Endodermal cell (in vitro differentiated cells): ENCODE measurements around the gene NETO1. TPM values are rescaled to one million over a fixed set of nuclear protein-coding genes. Genes with fewer than 3 reads are reported as not detected.

Experiments
- DNase-seq: peaks from one replicate; pipeline ENCODE4 v3.0.0-alpha.2; 2017
- H3K27ac ChIP-seq: 2 replicates; pipeline ENCODE4 v1.5.1; 2013; ENCODE audit warnings: mild to moderate bottlenecking, low read depth, low read length, moderate library complexity
- H3K27me3 ChIP-seq: 2 replicates; pipeline ENCODE4 v1.6.1; 2013; ENCODE audit warnings: mild to moderate bottlenecking, low read length, moderate library complexity; ENCODE audit not compliant: insufficient read depth, control insufficient read depth, poor library complexity, severe bottlenecking
- H3K36me3 ChIP-seq: 2 replicates; pipeline ENCODE4 v1.7.0; 2013; ENCODE audit warnings: mild to moderate bottlenecking, low read length, moderate library complexity; ENCODE audit not compliant: control insufficient read depth, insufficient read depth
- H3K4me1 ChIP-seq: one replicate; pipeline ENCODE4 v1.7.0; 2013; ENCODE audit warnings: low read length; ENCODE audit not compliant: control insufficient read depth, insufficient read depth
- H3K4me3 ChIP-seq: 2 replicates; pipeline ENCODE4 v1.5.1; 2013; ENCODE audit warnings: mild to moderate bottlenecking, low read length, moderate library complexity
- H3K9ac ChIP-seq: 2 replicates; pipeline ENCODE4 v1.6.1; 2013; ENCODE audit warnings: mild to moderate bottlenecking, low read length, moderate library complexity; ENCODE audit not compliant: poor library complexity, severe bottlenecking; ENCODE audit errors: extremely low read depth
- H3K9me3 ChIP-seq: 2 replicates; pipeline ENCODE4 v1.6.1; 2013; ENCODE audit warnings: mild to moderate bottlenecking, low read length, moderate library complexity; ENCODE audit not compliant: control insufficient read depth
- H3K27ac Mint-ChIP-seq: 2 replicates; pipeline ENCODE4 v1.8.0; 2020; ENCODE audit warnings: mixed read lengths
- H3K27me3 Mint-ChIP-seq: 2 replicates; pipeline ENCODE4 v1.8.0; 2021; ENCODE audit warnings: mild to moderate bottlenecking, mixed read lengths; ENCODE audit not compliant: insufficient read depth
- H3K36me3 Mint-ChIP-seq: 2 replicates; pipeline ENCODE4 v1.8.0; 2020; ENCODE audit warnings: low read depth, mixed read lengths
- H3K4me1 Mint-ChIP-seq: 2 replicates; pipeline ENCODE4 v1.8.0; 2020; ENCODE audit warnings: mixed read lengths
- H3K4me3 Mint-ChIP-seq: 2 replicates; pipeline ENCODE4 v1.8.0; 2020; ENCODE audit warnings: mild to moderate bottlenecking, moderate library complexity, mixed read lengths
- H3K9me3 Mint-ChIP-seq: 2 replicates; pipeline ENCODE4 v1.8.0; 2020; ENCODE audit warnings: mild to moderate bottlenecking, mixed read lengths
- CTCF ChIP-seq: fragments of 200-600 bp; sonication (generic); conservative IDR thresholded peaks from 2 replicates; pipeline ENCODE4 v1.5.0; 2021; ENCODE audit warnings: antibody characterized with exemption, mild to moderate bottlenecking
- whole genome bisulfite sequencing, 2 experiments: methylation state at CpG; one replicate each; pipeline versions ENCODE4 v1.1.5 to v1.1.7; 2013; ENCODE audit warnings: missing lambda C conversion rate in 2 of 2, mixed read lengths in 1 of 2; ENCODE audit not compliant: insufficient coverage in 1 of 2, insufficient read length in 1 of 2; 5-methylcytosine and 5-hydroxymethylcytosine counted together
- total RNA-seq, 2 donors: library from RNA; stranded (reverse); fragmentation: NEBNext Ultra II Directional in 1 of 2; extraction: Animal tissue kit (Norgen Biotek cat#: 25700) in 1 of 2; gene quantifications; 2 replicates in 1 of 2; 3 replicates in 1 of 2; pipeline ENCODE4 v1.2.1, GENCODE V29; 2021

Gene NETO1
- total RNA-seq, 2 donors from 2014 or later, result 4.2 to 6.5 TPM

GRCh38 chr18:72830109-72830508 is 37.7 kb downstream of the NETO1 start:
- no peaks in the 10 kb centered on the region for H3K4me1 Mint-ChIP-seq
- peak; percentile 91 for DNase-seq
- H3K27ac Mint-ChIP-seq, result no peak overlapping the region
- no peaks in the 10 kb centered on the region for H3K27me3 Mint-ChIP-seq
- Histone ChIP-seq H3K27ac (no peak overlapping the region), H3K4me3 (no peak overlapping the region), H3K4me1 (no peaks in the 10 kb centered on the region), H3K36me3 (no peaks in the 10 kb centered on the region), H3K27me3 (no peaks in the 10 kb centered on the region), H3K9ac (no peak overlapping the region), H3K9me3 (no peaks in the 10 kb centered on the region)
- no peaks in the 10 kb centered on the region for H3K36me3 Mint-ChIP-seq
- WGBS, 2 experiments, result 69 to 70% methylated on average over 7 to 10 of the region's 10 CpGs
- no peaks in the 10 kb centered on the region for H3K9me3 Mint-ChIP-seq
- H3K4me3 Mint-ChIP-seq, result no peak overlapping the region
- TF ChIP-seq CTCF, result no peak

GRCh38 chr18:72828601-72829000 is 39.2 kb downstream of the NETO1 start:
- Histone ChIP-seq H3K36me3 (no peaks in the 10 kb centered on the region), H3K4me1 (no peaks in the 10 kb centered on the region), H3K4me3 (no peak overlapping the region), H3K9ac (no peak overlapping the region), H3K9me3 (no peaks in the 10 kb centered on the region), H3K27ac (no peak overlapping the region), H3K27me3 (no peaks in the 10 kb centered on the region)
- Mint-ChIP-seq H3K27me3 (no peaks in the 10 kb centered on the region), H3K27ac (no peak overlapping the region), H3K9me3 (no peaks in the 10 kb centered on the region), H3K4me3 (no peak overlapping the region), H3K36me3 (no peaks in the 10 kb centered on the region), H3K4me1 (no peaks in the 10 kb centered on the region)
- DNase-seq, result no peak
- TF ChIP-seq CTCF, result no peak
- WGBS, 2 experiments, result 79 to 96% methylated on average over 2 of the region's 2 CpGs

GRCh38 chr18:72826736-72827135 is 41.1 kb downstream of the NETO1 start:
- peak; percentile 54 for TF ChIP-seq CTCF
- H3K4me3 Mint-ChIP-seq, result no peak overlapping the region
- WGBS, 2 experiments, result 85 to 92% methylated on average over 5 to 8 of the region's 9 CpGs

More at GRCh38 chr18:72826736-72827135, 41.1 kb downstream of the NETO1 start:
- Mint-ChIP-seq H3K4me1 (peaks cover 4% of the 10 kb centered on the region), H3K27ac (no peak overlapping the region), H3K36me3 (no peaks in the 10 kb centered on the region), H3K9me3 (no peaks in the 10 kb centered on the region), H3K27me3 (no peaks in the 10 kb centered on the region)
- Histone ChIP-seq H3K4me3 (no peak overlapping the region), H3K36me3 (no peaks in the 10 kb centered on the region), H3K27ac (no peak overlapping the region), H3K27me3 (no peaks in the 10 kb centered on the region), H3K9me3 (no peaks in the 10 kb centered on the region), H3K4me1 (no peaks in the 10 kb centered on the region), H3K9ac (no peak overlapping the region)
- peak; percentile 60 for DNase-seq
